Neural cell (in vitro differentiated cells): Measurements from ENCODE around the gene FBXO42. TPM values are rescaled to one million over a fixed set of nuclear protein-coding genes. Genes with fewer than 3 reads are reported as not detected.

Experiments
- H2AFZ ChIP-seq: fragments of 200-600, 300-800 bp; sonication (generic), shearing (Covaris generic); 2 replicates; pipeline ENCODE4 v1.6.0; 2014; ENCODE audit warnings: low read depth, mild to moderate bottlenecking, antibody characterized with exemption, low read length, moderate library complexity
- H3F3A ChIP-seq: fragments of 200-600 bp; shearing (Covaris generic); 2 replicates; pipeline ENCODE4 v1.6.1; 2016; ENCODE audit warnings: mild to moderate bottlenecking, moderate library complexity, mixed read lengths, antibody characterized with exemption, low read length; ENCODE audit not compliant: insufficient read depth, poor library complexity, severe bottlenecking
- H3K27ac ChIP-seq: fragments of 200-600, 300-800 bp; sonication (generic), shearing (Covaris generic); 2 replicates; pipeline ENCODE4 v1.5.1; 2014; ENCODE audit warnings: mild to moderate bottlenecking, low read length, moderate library complexity
- H3K27me3 ChIP-seq: fragments of 300-800, 200-600 bp; sonication (generic), shearing (Covaris generic); 2 replicates; pipeline ENCODE4 v1.6.0; 2014; ENCODE audit warnings: mild to moderate bottlenecking, low read depth, low read length, moderate library complexity; ENCODE audit not compliant: insufficient read depth
- H3K36me3 ChIP-seq: fragments of 300-800, 200-600 bp; sonication (generic), shearing (Covaris generic); 2 replicates; pipeline ENCODE4 v1.5.1; 2014; ENCODE audit warnings: mild to moderate bottlenecking, antibody characterized with exemption, low read length, moderate library complexity; ENCODE audit not compliant: insufficient read depth
- H3K4me2 ChIP-seq: fragments of 300-800, 200-600 bp; sonication (generic), shearing (Covaris generic); 2 replicates; pipeline ENCODE4 v1.6.0; 2014; ENCODE audit warnings: mild to moderate bottlenecking, low read length
- H3K4me3 ChIP-seq: fragments of 300-800, 200-600 bp; sonication (generic), shearing (Covaris generic); 2 replicates; pipeline ENCODE4 v1.5.1; 2014; ENCODE audit warnings: mild to moderate bottlenecking, low read length, moderate library complexity
- H3K79me2 ChIP-seq: fragments of 200-600 bp; shearing (Covaris generic); replicated peaks from 2 replicates; pipeline ENCODE4 v1.6.0; 2014; ENCODE audit warnings: mild to moderate bottlenecking, low read length, moderate library complexity; ENCODE audit not compliant: insufficient read depth
- H3K9ac ChIP-seq: fragments of 300-800, 200-600 bp; sonication (generic), shearing (Covaris generic); 2 replicates; pipeline ENCODE4 v1.6.1; 2016; ENCODE audit warnings: mild to moderate bottlenecking, low read length, mixed read lengths
- H3K9me2 ChIP-seq: fragments of 200-600 bp; shearing (Covaris generic); 2 replicates; pipeline ENCODE4 v1.6.1; 2016; ENCODE audit warnings: mild to moderate bottlenecking, low read length, mixed read lengths; ENCODE audit not compliant: insufficient read depth
- H3K9me3 ChIP-seq: fragments of 200-600, 300-800 bp; sonication (generic), shearing (Covaris generic); 2 replicates; pipeline ENCODE4 v1.6.1; 2016; ENCODE audit warnings: mild to moderate bottlenecking, mixed run types, low read length, moderate library complexity, mixed read lengths
- H4K20me1 ChIP-seq: fragments of 200-600 bp; shearing (Covaris generic); 2 replicates; pipeline ENCODE4 v1.6.1; 2016; ENCODE audit warnings: mild to moderate bottlenecking, mixed run types; ENCODE audit not compliant: insufficient read depth
- EP300 ChIP-seq: fragments of 450-650 bp; conservative IDR thresholded peaks from 2 replicates; pipeline ENCODE4 v1.6.1; 2014; ENCODE audit warnings: antibody characterized with exemption, mild to moderate bottlenecking, moderate library complexity; ENCODE audit not compliant: poor library complexity, severe bottlenecking
- EZH2 ChIP-seq: fragments of 200-600, 300-800 bp; shearing (Covaris generic), sonication (generic); IDR thresholded peaks from 2 replicates; pipeline ENCODE4 v1.6.1; 2014; ENCODE audit warnings: antibody characterized with exemption, low read length, borderline replicate concordance, mild to moderate bottlenecking; ENCODE audit not compliant: insufficient read depth, poor library complexity, severe bottlenecking
- MXI1 ChIP-seq: fragments of 450-650 bp; conservative IDR thresholded peaks from 2 replicates; pipeline ENCODE4 v1.6.1; 2014; ENCODE audit warnings: antibody characterized with exemption, mild to moderate bottlenecking; ENCODE audit not compliant: poor library complexity, severe bottlenecking
- POLR2AphosphoS5 ChIP-seq: IDR thresholded peaks from 2 replicates; pipeline ENCODE4 v1.6.1; 2012
- RAD21 ChIP-seq: fragments of 450-650 bp; conservative IDR thresholded peaks from 2 replicates; pipeline ENCODE4 v1.6.1; 2014; ENCODE audit warnings: antibody characterized with exemption, mild to moderate bottlenecking, moderate library complexity
- SMC3 ChIP-seq: fragments of 450-650 bp; conservative IDR thresholded peaks from 2 replicates; pipeline ENCODE4 v1.6.1; 2014; ENCODE audit warnings: antibody characterized with exemption, mild to moderate bottlenecking, moderate library complexity; ENCODE audit not compliant: poor library complexity
- TAF1 ChIP-seq: IDR thresholded peaks from 2 replicates; pipeline ENCODE4 v1.6.1; 2012; ENCODE audit warnings: low read depth
- polyA plus RNA-seq: library from polyadenylated mRNA; depleted of rRNA; stranded (reverse); fragments of >200 nt; gene quantifications from 2 replicates; pipeline ENCODE4 v1.2.3, GENCODE V29; 2014
- TF ChIP-seq, protein P1 (sequence below): IDR thresholded peaks from 2 replicates; pipeline ENCODE4 v1.6.1; 2012; ENCODE audit warnings: borderline replicate concordance
- TF ChIP-seq, protein P2 (sequence below): fragments of 450-650 bp; IDR thresholded peaks from 2 replicates; pipeline ENCODE4 v1.5.1; 2014; ENCODE audit warnings: antibody characterized with exemption, mild to moderate bottlenecking, moderate library complexity; ENCODE audit not compliant: poor library complexity, severe bottlenecking

Gene FBXO42
- polyA plus RNA-seq, 1 donor from 2014 or later: 30.1 TPM

DNA sequence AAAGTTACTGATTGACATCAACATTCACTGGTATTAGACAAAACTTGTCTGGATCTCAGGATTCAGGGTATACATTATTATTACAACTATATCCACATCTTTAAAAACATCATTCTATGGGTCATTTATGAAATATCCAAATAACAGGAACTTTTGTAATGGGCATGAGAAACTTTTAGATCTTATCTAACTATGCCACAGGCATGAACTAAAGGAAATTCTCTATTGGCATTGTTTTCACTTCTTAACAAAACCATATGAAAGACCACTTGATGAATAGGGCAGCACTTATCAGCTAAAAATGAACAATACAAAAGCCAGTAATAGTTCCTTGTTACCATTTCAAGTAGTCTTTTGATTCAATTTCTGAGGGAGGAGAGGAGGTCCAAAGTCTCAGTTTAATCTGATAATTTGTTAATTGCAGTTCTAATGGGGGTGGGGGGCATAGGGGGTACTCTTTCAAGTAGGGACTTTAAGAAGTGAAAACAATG is 84.5 kb downstream of the FBXO42 start:
- Histone ChIP-seq H3K79me2 (no peaks in the 10 kb centered on the region), H4K20me1 (no peaks in the 10 kb centered on the region), H3K27me3 (no peaks in the 10 kb centered on the region), H3K36me3 (no peaks in the 10 kb centered on the region), H3K9me3 (no peaks in the 10 kb centered on the region), H3K4me3 (no peak overlapping the region), H3K9ac (no peak overlapping the region), H2AFZ (no peak overlapping the region), H3K4me2 (no peak overlapping the region), H3K9me2 (no peaks in the 10 kb centered on the region), H3F3A (no peaks in the 10 kb centered on the region), H3K27ac (no peak overlapping the region)
- TF ChIP-seq, protein P1, sequence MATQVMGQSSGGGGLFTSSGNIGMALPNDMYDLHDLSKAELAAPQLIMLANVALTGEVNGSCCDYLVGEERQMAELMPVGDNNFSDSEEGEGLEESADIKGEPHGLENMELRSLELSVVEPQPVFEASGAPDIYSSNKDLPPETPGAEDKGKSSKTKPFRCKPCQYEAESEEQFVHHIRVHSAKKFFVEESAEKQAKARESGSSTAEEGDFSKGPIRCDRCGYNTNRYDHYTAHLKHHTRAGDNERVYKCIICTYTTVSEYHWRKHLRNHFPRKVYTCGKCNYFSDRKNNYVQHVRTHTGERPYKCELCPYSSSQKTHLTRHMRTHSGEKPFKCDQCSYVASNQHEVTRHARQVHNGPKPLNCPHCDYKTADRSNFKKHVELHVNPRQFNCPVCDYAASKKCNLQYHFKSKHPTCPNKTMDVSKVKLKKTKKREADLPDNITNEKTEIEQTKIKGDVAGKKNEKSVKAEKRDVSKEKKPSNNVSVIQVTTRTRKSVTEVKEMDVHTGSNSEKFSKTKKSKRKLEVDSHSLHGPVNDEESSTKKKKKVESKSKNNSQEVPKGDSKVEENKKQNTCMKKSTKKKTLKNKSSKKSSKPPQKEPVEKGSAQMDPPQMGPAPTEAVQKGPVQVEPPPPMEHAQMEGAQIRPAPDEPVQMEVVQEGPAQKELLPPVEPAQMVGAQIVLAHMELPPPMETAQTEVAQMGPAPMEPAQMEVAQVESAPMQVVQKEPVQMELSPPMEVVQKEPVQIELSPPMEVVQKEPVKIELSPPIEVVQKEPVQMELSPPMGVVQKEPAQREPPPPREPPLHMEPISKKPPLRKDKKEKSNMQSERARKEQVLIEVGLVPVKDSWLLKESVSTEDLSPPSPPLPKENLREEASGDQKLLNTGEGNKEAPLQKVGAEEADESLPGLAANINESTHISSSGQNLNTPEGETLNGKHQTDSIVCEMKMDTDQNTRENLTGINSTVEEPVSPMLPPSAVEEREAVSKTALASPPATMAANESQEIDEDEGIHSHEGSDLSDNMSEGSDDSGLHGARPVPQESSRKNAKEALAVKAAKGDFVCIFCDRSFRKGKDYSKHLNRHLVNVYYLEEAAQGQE: no peak
- no peak for TF ChIP-seq EP300
- TF ChIP-seq POLR2AphosphoS5: no peak
- TF ChIP-seq, protein P2, sequence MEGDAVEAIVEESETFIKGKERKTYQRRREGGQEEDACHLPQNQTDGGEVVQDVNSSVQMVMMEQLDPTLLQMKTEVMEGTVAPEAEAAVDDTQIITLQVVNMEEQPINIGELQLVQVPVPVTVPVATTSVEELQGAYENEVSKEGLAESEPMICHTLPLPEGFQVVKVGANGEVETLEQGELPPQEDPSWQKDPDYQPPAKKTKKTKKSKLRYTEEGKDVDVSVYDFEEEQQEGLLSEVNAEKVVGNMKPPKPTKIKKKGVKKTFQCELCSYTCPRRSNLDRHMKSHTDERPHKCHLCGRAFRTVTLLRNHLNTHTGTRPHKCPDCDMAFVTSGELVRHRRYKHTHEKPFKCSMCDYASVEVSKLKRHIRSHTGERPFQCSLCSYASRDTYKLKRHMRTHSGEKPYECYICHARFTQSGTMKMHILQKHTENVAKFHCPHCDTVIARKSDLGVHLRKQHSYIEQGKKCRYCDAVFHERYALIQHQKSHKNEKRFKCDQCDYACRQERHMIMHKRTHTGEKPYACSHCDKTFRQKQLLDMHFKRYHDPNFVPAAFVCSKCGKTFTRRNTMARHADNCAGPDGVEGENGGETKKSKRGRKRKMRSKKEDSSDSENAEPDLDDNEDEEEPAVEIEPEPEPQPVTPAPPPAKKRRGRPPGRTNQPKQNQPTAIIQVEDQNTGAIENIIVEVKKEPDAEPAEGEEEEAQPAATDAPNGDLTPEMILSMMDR: no peak
- no peak for TF ChIP-seq MXI1
- TF ChIP-seq RAD21: no peak
- no peak for TF ChIP-seq SMC3

GRCh38 chr1:16266411-16267118 is 85.7 kb downstream of the FBXO42 start:
- Histone ChIP-seq H2AFZ (no peak overlapping the region), H3K4me2 (no peak overlapping the region), H3K9me2 (no peaks in the 10 kb centered on the region), H3K27ac (no peak overlapping the region), H3F3A (no peaks in the 10 kb centered on the region), H3K4me3 (no peak overlapping the region), H3K36me3 (no peaks in the 10 kb centered on the region), H4K20me1 (no peaks in the 10 kb centered on the region), H3K9me3 (no peaks in the 10 kb centered on the region), H3K79me2 (no peaks in the 10 kb centered on the region), H3K27me3 (no peaks in the 10 kb centered on the region), H3K9ac (no peak overlapping the region)
- no peak for TF ChIP-seq POLR2AphosphoS5
- TF ChIP-seq, protein P2: no peak
- TF ChIP-seq SMC3: no peak
- no peak for TF ChIP-seq RAD21
- no peak for TF ChIP-seq EZH2
- TF ChIP-seq MXI1: no peak
- no peak for TF ChIP-seq TAF1
- TF ChIP-seq EP300: no peak
